Endothelial cell of umbilical vein (primary cell): ENCODE data around the gene PRKCG. TPM values are rescaled to one million over a fixed set of nuclear protein-coding genes. Genes with fewer than 3 reads are reported as not detected.

Source experiments
- BruUV-seq: library from RNA; stranded (reverse); fragments of 400-500 nt; replicated peaks from 2 replicates; lab custom pipeline; 2021; lab: Mats Ljungman, UMichigan
- CTCF ChIA-PET: fragments of 300-600, 350-600 bp; sonication (Branson Sonifier 250); formaldehyde crosslinking; loops from one replicate; lab custom pipeline; 2021; ENCODE audit warnings: antibody characterized with exemption, inconsistent platforms; lab: Charles Lee
- POLR2A ChIA-PET: fragments of 300-600, 350-600 bp; sonication (Branson Sonifier 250); formaldehyde crosslinking; loops from one replicate; lab custom pipeline; 2021; ENCODE audit warnings: antibody characterized with exemption, inconsistent platforms; lab: Charles Lee
- DNase-seq: peaks from one replicate; pipeline ENCODE4 v3.0.0-alpha.2; 2011; ENCODE audit warnings: low read depth, low spot score
- FAIRE-seq: peaks from 2 replicates; lab custom pipeline; 2011; peaks lifted over from hg19 to GRCh38; lab: Jason Lieb, UNC
- H2AFZ ChIP-seq: 2 replicates; pipeline ENCODE4 v1.6.0; 2012; ENCODE audit warnings: low read depth, low read length, control low read depth, inconsistent platforms
- H3K27ac ChIP-seq: 2 replicates; pipeline ENCODE4 v1.5.1; 2011; ENCODE audit warnings: low read depth, mild to moderate bottlenecking, control low read depth, low read length, moderate library complexity; ENCODE audit not compliant: insufficient read depth
- H3K27me3 ChIP-seq, 2 experiments: 2 replicates each; pipeline versions ENCODE4 v1.6.0 to v1.6.1; 2011; ENCODE audit warnings: low read length in 2 of 2, mixed read lengths in 1 of 2; ENCODE audit not compliant: control insufficient read depth in 2 of 2, insufficient read depth in 2 of 2
- H3K36me3 ChIP-seq, 2 experiments: 2 replicates in 1 of 2; 3 replicates in 1 of 2; pipeline ENCODE4 v1.5.1; 2011; ENCODE audit warnings: low read length in 2 of 2, mild to moderate bottlenecking in 1 of 2, moderate library complexity in 1 of 2; ENCODE audit not compliant: control insufficient read depth in 2 of 2, insufficient read depth in 2 of 2; ENCODE audit errors: extremely low read depth in 1 of 2
- H3K4me1 ChIP-seq: 3 replicates; pipeline ENCODE4 v1.5.1; 2011; ENCODE audit warnings: mild to moderate bottlenecking, low read length; ENCODE audit not compliant: control insufficient read depth, insufficient read depth; ENCODE audit errors: extremely low read depth
- H3K4me2 ChIP-seq: 2 replicates; pipeline ENCODE4 v1.6.1; 2011; ENCODE audit warnings: low read length, control low read depth, mixed read lengths; ENCODE audit not compliant: insufficient read depth
- H3K4me3 ChIP-seq, 3 experiments: fragments of 200-600 bp in 1 of 3; sonication (generic), shearing (Covaris generic) in 1 of 3; replicated peaks in 1 of 3; 2 replicates each; pipeline ENCODE4 v1.5.1; 2011 to 2016; ENCODE audit warnings: control low read depth in 3 of 3, low read length in 3 of 3, mild to moderate bottlenecking in 2 of 3, inconsistent platforms in 1 of 3, low read depth in 1 of 3, moderate library complexity in 1 of 3; ENCODE audit not compliant: insufficient read depth in 1 of 3
- H3K79me2 ChIP-seq: 2 replicates; pipeline ENCODE4 v1.6.0; 2012; ENCODE audit warnings: low read length, inconsistent platforms; ENCODE audit not compliant: control insufficient read depth, insufficient read depth
- H3K9ac ChIP-seq: replicated peaks from 2 replicates; pipeline ENCODE3; 2011; ENCODE audit warnings: low read length, control low read depth; ENCODE audit not compliant: insufficient read depth; ENCODE audit errors: extremely low read depth
- H3K9me1 ChIP-seq: replicated peaks from 3 replicates; pipeline ENCODE4 v1.6.0; 2011; ENCODE audit warnings: mild to moderate bottlenecking, low read length; ENCODE audit not compliant: control insufficient read depth, insufficient read depth; ENCODE audit errors: extremely low read depth
- H3K9me3 ChIP-seq: replicated peaks from 2 replicates; pipeline ENCODE4 v1.5.1; 2012; ENCODE audit warnings: low read length, inconsistent platforms; ENCODE audit not compliant: control insufficient read depth, insufficient read depth
- H4K20me1 ChIP-seq: replicated peaks from 2 replicates; pipeline ENCODE3; 2011; ENCODE audit warnings: mild to moderate bottlenecking, low read length; ENCODE audit not compliant: control insufficient read depth, insufficient read depth; ENCODE audit errors: extremely low read depth
- EZH2 ChIP-seq: IDR thresholded peaks from 2 replicates; pipeline ENCODE4 v1.6.1; 2012; ENCODE audit warnings: borderline replicate concordance, low read depth, mild to moderate bottlenecking, moderate library complexity, low read length, inconsistent platforms; ENCODE audit not compliant: severe bottlenecking
- FOS ChIP-seq: IDR thresholded peaks from 2 replicates; pipeline ENCODE4 v1.6.1; 2011; ENCODE audit warnings: mild to moderate bottlenecking, low read length, moderate library complexity, borderline replicate concordance; ENCODE audit not compliant: insufficient read depth
- GATA2 ChIP-seq: IDR thresholded peaks from 2 replicates; pipeline ENCODE4 v1.7.0; 2011; ENCODE audit warnings: low read depth, mild to moderate bottlenecking, moderate library complexity, mixed read lengths, low read length; ENCODE audit not compliant: insufficient read length, insufficient read depth
- JUN ChIP-seq: IDR thresholded peaks from 2 replicates; pipeline ENCODE4 v1.6.1; 2011; ENCODE audit warnings: borderline replicate concordance, low read depth; ENCODE audit not compliant: insufficient read length, insufficient read depth
- MYC ChIP-seq: IDR thresholded peaks from one replicate; pipeline ENCODE4 v1.6.1; 2011; ENCODE audit warnings: mild to moderate bottlenecking, low read depth, low read length
- POLR2A ChIP-seq: IDR thresholded peaks from 2 replicates; pipeline ENCODE4 v1.6.1; 2012; ENCODE audit warnings: low read depth, mild to moderate bottlenecking, control low read depth, low read length
- POLR2AphosphoS5 ChIP-seq: IDR thresholded peaks from 2 replicates; pipeline ENCODE4 v1.6.1; 2012; ENCODE audit warnings: low read depth, mild to moderate bottlenecking, control low read depth, low read length, moderate library complexity; ENCODE audit not compliant: insufficient read depth
- dilution Hi-C: fragments of 300-500 bp; cut with MboI; formaldehyde crosslinking; loops from one replicate; pipeline ENCODE4 v1.15.0; 2019; ENCODE audit warnings: low sequenced_read_pairs; ENCODE audit not compliant: extremely low pct_ligation_motif_present
- intact Hi-C: fragments of 100-400 bp; cut with micrococcal nuclease; formaldehyde crosslinking; loops from one replicate; pipeline ENCODE4 v1.10.0; 2022
- polyA plus RNA-seq, 4 experiments: library from polyadenylated mRNA; depleted of rRNA in 3 of 4; stranded (reverse) in 3 of 4; unstranded in 1 of 4; fragments of >200 nt; gene quantifications; 2 replicates each; pipeline versions ENCODE4 v1.2.1 to v1.2.3, GENCODE V29; 2011 to 2012; ENCODE audit warnings: missing spikeins in 1 of 4
- total RNA-seq: library from RNA; stranded (reverse); gene quantifications from 2 replicates; pipeline ENCODE4 v1.2.3, GENCODE V29; 2021
- TF ChIP-seq, protein P1 (sequence below), 2 donors: IDR thresholded peaks; 1 replicate in 1 of 2; 2 replicates in 1 of 2; pipeline ENCODE4 v1.5.1; 2011; ENCODE audit warnings: low read length in 2 of 2, mild to moderate bottlenecking in 2 of 2, moderate library complexity in 2 of 2, control low read depth in 1 of 2, inconsistent platforms in 1 of 2, low read depth in 1 of 2; ENCODE audit not compliant: insufficient read depth in 1 of 2; ENCODE audit errors: extremely low read depth in 1 of 2
- TF ChIP-seq, protein P2 (sequence below): IDR thresholded peaks from 2 replicates; pipeline ENCODE4 v1.6.1; 2011; ENCODE audit not compliant: insufficient read depth, insufficient read length

PRKCG gene
- total and polyA plus RNA-seq, 2 donors (not counting 3 experiments of a cell fraction or from before 2014, with no cell fraction given): 0.07 TPM; not detected in 1

DNA sequence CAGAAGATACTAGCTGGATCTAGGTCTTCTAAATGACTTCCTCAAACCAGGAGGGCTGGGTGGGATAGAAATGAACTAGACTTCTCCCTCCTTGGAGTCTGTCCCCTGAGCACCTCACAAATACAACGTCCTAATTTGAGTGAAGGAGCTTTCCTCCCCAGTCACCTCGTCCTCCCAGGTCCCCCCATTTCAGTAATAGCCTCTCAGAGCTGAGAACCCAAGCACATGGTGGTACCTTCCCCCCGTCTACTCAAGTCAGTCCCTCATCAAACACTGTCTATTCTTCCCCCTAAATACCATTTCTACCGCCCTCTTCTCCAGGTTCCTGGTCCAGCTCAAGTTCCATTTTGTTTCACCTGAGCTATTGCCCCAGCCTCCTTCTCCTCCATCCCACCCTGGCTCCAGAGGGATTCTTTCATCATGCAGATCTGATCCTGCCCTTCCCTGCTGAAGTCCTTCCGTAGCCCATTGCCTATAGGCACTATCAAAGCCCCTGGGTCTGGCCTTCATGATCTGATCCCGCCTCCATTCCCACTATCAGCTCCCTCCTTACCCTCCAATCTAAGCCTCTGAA, 5.3 kb upstream of the PRKCG start:
- peaks cover 15% of the 10 kb centered on the region in 2 experiments for H3K27me3 ChIP-seq
- POLR2A ChIA-PET: no interaction called here
- no peaks in the 10 kb centered on the region for H4K20me1 ChIP-seq
- dilution Hi-C loops (no loop called here), intact Hi-C loops (no loop called here)
- H2AFZ ChIP-seq: no peak overlapping the region
- DNase-seq: no peak
- H3K9ac ChIP-seq: no peak overlapping the region
- no peaks in the 10 kb centered on the region for H3K9me3 ChIP-seq
- H3K4me3 ChIP-seq: no peak overlapping the region
- H3K4me1 ChIP-seq: peaks cover 11% of the 10 kb centered on the region
- CTCF ChIA-PET: interaction anchor here (0.6 to 1.7 kb wide), 5 partner anchors 8 to 458 kb away, joined by 3 to 9 read pairs (median 4); no protein-coding TSS in a partner anchor
- FAIRE-seq: no peak
- peaks cover 5% of the 10 kb centered on the region for H3K79me2 ChIP-seq
- TF ChIP-seq POLR2A: peak; percentile 49
- no peak for TF ChIP-seq GATA2
- no peak overlapping the region for H3K4me2 ChIP-seq
- no TSS peak for BruUV-seq
- H3K36me3 ChIP-seq: peaks cover 0 to 17% of the 10 kb centered on the region in 2 experiments
- H3K27ac ChIP-seq: no peak overlapping the region
- no peaks in the 10 kb centered on the region for H3K9me1 ChIP-seq

DNA sequence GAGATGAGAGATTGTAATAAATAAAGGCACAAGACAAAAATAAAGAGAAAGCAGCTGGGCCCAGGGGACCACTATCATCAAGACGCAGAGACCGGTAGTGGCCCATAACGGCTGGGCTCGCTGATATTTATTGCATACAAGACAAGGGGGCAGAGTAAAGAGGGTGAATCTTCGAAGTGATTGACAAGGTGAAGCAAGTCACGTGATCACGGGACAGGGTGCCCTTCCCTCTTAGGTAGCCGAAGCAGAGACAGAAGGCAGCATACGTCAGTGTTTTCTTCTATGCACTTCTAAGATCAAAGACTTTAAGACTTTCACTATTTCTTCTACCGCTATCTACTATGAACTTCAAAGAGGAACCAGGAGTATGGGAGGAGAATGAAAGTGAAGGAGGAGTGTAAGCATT, 4.6 kb upstream of the PRKCG start:
- DNase-seq: no peak
- Histone ChIP-seq H3K79me2 (peaks cover 5% of the 10 kb centered on the region), H3K4me2 (no peak overlapping the region), H2AFZ (no peak overlapping the region), H3K27me3 (peaks cover 18 to 21% of the 10 kb centered on the region in 2 experiments), H3K9ac (no peak overlapping the region), H3K36me3 (peaks cover 0 to 17% of the 10 kb centered on the region in 2 experiments), H3K9me1 (no peaks in the 10 kb centered on the region), H3K27ac (no peak overlapping the region), H4K20me1 (no peaks in the 10 kb centered on the region), H3K4me1 (peaks cover 16% of the 10 kb centered on the region), H3K9me3 (no peaks in the 10 kb centered on the region), H3K4me3 (no peak overlapping the region)
- POLR2A ChIA-PET: interaction anchor here (1.8 kb wide), 1 partner anchor 10 kb away, joined by 5 read pairs; the partner anchor contains the start of gene MYADM
- TF ChIP-seq, protein P1, sequence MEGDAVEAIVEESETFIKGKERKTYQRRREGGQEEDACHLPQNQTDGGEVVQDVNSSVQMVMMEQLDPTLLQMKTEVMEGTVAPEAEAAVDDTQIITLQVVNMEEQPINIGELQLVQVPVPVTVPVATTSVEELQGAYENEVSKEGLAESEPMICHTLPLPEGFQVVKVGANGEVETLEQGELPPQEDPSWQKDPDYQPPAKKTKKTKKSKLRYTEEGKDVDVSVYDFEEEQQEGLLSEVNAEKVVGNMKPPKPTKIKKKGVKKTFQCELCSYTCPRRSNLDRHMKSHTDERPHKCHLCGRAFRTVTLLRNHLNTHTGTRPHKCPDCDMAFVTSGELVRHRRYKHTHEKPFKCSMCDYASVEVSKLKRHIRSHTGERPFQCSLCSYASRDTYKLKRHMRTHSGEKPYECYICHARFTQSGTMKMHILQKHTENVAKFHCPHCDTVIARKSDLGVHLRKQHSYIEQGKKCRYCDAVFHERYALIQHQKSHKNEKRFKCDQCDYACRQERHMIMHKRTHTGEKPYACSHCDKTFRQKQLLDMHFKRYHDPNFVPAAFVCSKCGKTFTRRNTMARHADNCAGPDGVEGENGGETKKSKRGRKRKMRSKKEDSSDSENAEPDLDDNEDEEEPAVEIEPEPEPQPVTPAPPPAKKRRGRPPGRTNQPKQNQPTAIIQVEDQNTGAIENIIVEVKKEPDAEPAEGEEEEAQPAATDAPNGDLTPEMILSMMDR (IDR thresholded peaks at IDR 0.05; ENCODE audit: extremely low read depth in 1 of 2, insufficient read depth in 1 of 2, low read depth in 1 of 2, low read length in 2 of 2): no peak
- TF ChIP-seq MYC (no peak), JUN (no peak), POLR2A (no peak), POLR2AphosphoS5 (no peak), GATA2 (no peak), FOS (no peak), EZH2 (no peak)
- TF ChIP-seq, protein P2, sequence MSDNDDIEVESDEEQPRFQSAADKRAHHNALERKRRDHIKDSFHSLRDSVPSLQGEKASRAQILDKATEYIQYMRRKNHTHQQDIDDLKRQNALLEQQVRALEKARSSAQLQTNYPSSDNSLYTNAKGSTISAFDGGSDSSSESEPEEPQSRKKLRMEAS: no peak
- BruUV-seq: no TSS peak
- intact Hi-C loops: no loop called here
- dilution Hi-C loops: no loop called here
- CTCF ChIA-PET: interaction anchor here (0.9 to 1.4 kb wide), 3 partner anchors 9 to 160 kb away, joined by 3 to 9 read pairs (median 4); no protein-coding TSS in a partner anchor
- FAIRE-seq: no peak
